ENCODE data around the gene EED.

The EED gene

GRCh38 chr11:86234831-86235461 is 9.6 kb upstream of the EED start:
- ATAC-seq (ENCODE audit: low read depth), result no peak
- Histone ChIP-seq H3K9me3 (ENCODE audit: severe bottlenecking) (no peaks in the 10 kb centered on the region), H3K36me3 (ENCODE audit: low read depth) (no peaks in the 10 kb centered on the region), H3K27me3 (ENCODE audit: insufficient read depth, poor library complexity, severe bottlenecking) (no peaks in the 10 kb centered on the region), H3K27ac (ENCODE audit: poor library complexity, severe bottlenecking) (no peak overlapping the region), H3K4me3 (ENCODE audit: severe bottlenecking) (no peak overlapping the region), H3K4me1 (ENCODE audit: insufficient read depth, poor library complexity, severe bottlenecking) (peaks cover 13% of the 10 kb centered on the region)
- DNase-seq (ENCODE audit: low spot score), result no peak
- TF ChIP-seq, protein P1, sequence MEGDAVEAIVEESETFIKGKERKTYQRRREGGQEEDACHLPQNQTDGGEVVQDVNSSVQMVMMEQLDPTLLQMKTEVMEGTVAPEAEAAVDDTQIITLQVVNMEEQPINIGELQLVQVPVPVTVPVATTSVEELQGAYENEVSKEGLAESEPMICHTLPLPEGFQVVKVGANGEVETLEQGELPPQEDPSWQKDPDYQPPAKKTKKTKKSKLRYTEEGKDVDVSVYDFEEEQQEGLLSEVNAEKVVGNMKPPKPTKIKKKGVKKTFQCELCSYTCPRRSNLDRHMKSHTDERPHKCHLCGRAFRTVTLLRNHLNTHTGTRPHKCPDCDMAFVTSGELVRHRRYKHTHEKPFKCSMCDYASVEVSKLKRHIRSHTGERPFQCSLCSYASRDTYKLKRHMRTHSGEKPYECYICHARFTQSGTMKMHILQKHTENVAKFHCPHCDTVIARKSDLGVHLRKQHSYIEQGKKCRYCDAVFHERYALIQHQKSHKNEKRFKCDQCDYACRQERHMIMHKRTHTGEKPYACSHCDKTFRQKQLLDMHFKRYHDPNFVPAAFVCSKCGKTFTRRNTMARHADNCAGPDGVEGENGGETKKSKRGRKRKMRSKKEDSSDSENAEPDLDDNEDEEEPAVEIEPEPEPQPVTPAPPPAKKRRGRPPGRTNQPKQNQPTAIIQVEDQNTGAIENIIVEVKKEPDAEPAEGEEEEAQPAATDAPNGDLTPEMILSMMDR (IDR thresholded peaks at IDR 0.05; ENCODE audit: poor library complexity, severe bottlenecking), result no peak

GRCh38 chr11:86237267-86237804 is 7.2 kb upstream of the EED start:
- H3K9me3 ChIP-seq (ENCODE audit: severe bottlenecking), result no peaks in the 10 kb centered on the region
- TF ChIP-seq, protein P1 (IDR thresholded peaks at IDR 0.05; ENCODE audit: poor library complexity, severe bottlenecking), result no peak
- DNase-seq (ENCODE audit: low spot score), result no peak
- no peaks in the 10 kb centered on the region for H3K4me1 ChIP-seq (ENCODE audit: insufficient read depth, poor library complexity, severe bottlenecking)
- H3K27me3 ChIP-seq (ENCODE audit: insufficient read depth, poor library complexity, severe bottlenecking), result no peaks in the 10 kb centered on the region
- ATAC-seq (ENCODE audit: low read depth), result no peak
- no peaks in the 10 kb centered on the region for H3K36me3 ChIP-seq (ENCODE audit: low read depth)
- no peak overlapping the region for H3K27ac ChIP-seq (ENCODE audit: poor library complexity, severe bottlenecking)
- H3K4me3 ChIP-seq (ENCODE audit: severe bottlenecking), result no peak overlapping the region

- ATAC-seq (ENCODE audit: low read depth) (no peak), DNase-seq (ENCODE audit: low spot score) (no peak)
- H3K27me3 ChIP-seq (ENCODE audit: insufficient read depth, poor library complexity, severe bottlenecking), result no peaks in the 10 kb centered on the region
- no peak overlapping the region for H3K27ac ChIP-seq (ENCODE audit: poor library complexity, severe bottlenecking)
- no peak overlapping the region for H3K4me3 ChIP-seq (ENCODE audit: severe bottlenecking)
- no peaks in the 10 kb centered on the region for H3K4me1 ChIP-seq (ENCODE audit: insufficient read depth, poor library complexity, severe bottlenecking)
- H3K36me3 ChIP-seq (ENCODE audit: low read depth), result no peaks in the 10 kb centered on the region
- TF ChIP-seq, protein P1 (IDR thresholded peaks at IDR 0.05; ENCODE audit: poor library complexity, severe bottlenecking), result no peak
- no peaks in the 10 kb centered on the region for H3K9me3 ChIP-seq (ENCODE audit: severe bottlenecking)
Measured at GRCh38 chr11:86240164-86240563, 4.4 kb upstream of the EED start.

- Histone ChIP-seq H3K4me3 (ENCODE audit: severe bottlenecking) (no peak overlapping the region), H3K27ac (ENCODE audit: poor library complexity, severe bottlenecking) (no peak overlapping the region), H3K9me3 (ENCODE audit: severe bottlenecking) (no peaks in the 10 kb centered on the region), H3K4me1 (ENCODE audit: insufficient read depth, poor library complexity, severe bottlenecking) (peaks cover 5% of the 10 kb centered on the region), H3K27me3 (ENCODE audit: insufficient read depth, poor library complexity, severe bottlenecking) (no peaks in the 10 kb centered on the region), H3K36me3 (ENCODE audit: low read depth) (0 out of 2 replicates have a peak, but pooled peaks cover 4% of the 10 kb centered on the region)
- DNase-seq (ENCODE audit: low spot score) (no peak), ATAC-seq (ENCODE audit: low read depth) (no peak)
- TF ChIP-seq, protein P1 (IDR thresholded peaks at IDR 0.05; ENCODE audit: poor library complexity, severe bottlenecking), result no peak
Measured at GRCh38 chr11:86241956-86242535, 2.5 kb upstream of the EED start.

GRCh38 chr11:86243396-86243795 is 1.2 kb upstream of the EED start:
- 0 out of 2 replicates have a peak, but pooled peaks cover 4% of the 10 kb centered on the region for H3K36me3 ChIP-seq (ENCODE audit: low read depth)
- no peak overlapping the region for H3K27ac ChIP-seq (ENCODE audit: poor library complexity, severe bottlenecking)
- no peaks in the 10 kb centered on the region for H3K27me3 ChIP-seq (ENCODE audit: insufficient read depth, poor library complexity, severe bottlenecking)
- ATAC-seq (ENCODE audit: low read depth) (no peak), DNase-seq (ENCODE audit: low spot score) (no peak)
- H3K4me1 ChIP-seq (ENCODE audit: insufficient read depth, poor library complexity, severe bottlenecking), result peaks cover 18% of the 10 kb centered on the region
- no peaks in the 10 kb centered on the region for H3K9me3 ChIP-seq (ENCODE audit: severe bottlenecking)
- H3K4me3 ChIP-seq (ENCODE audit: severe bottlenecking), result no peak overlapping the region
- TF ChIP-seq, protein P1 (IDR thresholded peaks at IDR 0.05; ENCODE audit: poor library complexity, severe bottlenecking), result no peak
